ENCODE measurements around the gene HOXC10.

HOXC10 gene

GRCh38 chr12:54017027-54017788 is 32.3 kb downstream of the HOXC10 start:
- DNase-seq (ENCODE audit: low spot score), result peak; percentile 81

- peak; percentile 98 for DNase-seq (ENCODE audit: low spot score)
Observed at GRCh38 chr12:54017878-54018467, 33.0 kb downstream of the HOXC10 start.

- DNase-seq (ENCODE audit: low spot score), result no peak
Observed at GRCh38 chr12:54018468-54018984, 33.6 kb downstream of the HOXC10 start.

GRCh38 chr12:54019091-54019811 is 34.3 kb downstream of the HOXC10 start:
- no peak for DNase-seq (ENCODE audit: low spot score)

GRCh38 chr12:54019924-54020590 is 35.1 kb downstream of the HOXC10 start:
- DNase-seq (ENCODE audit: low spot score), result no peak

GRCh38 chr12:54020591-54021405 is 35.9 kb downstream of the HOXC10 start:
- no peak for DNase-seq (ENCODE audit: low spot score)

- DNase-seq (ENCODE audit: low spot score), result no peak
Observed at GRCh38 chr12:54021432-54022013, 36.6 kb downstream of the HOXC10 start.

- no peak for DNase-seq (ENCODE audit: low spot score)
Observed at GRCh38 chr12:54022960-54023884, 38.3 kb downstream of the HOXC10 start.

- DNase-seq (ENCODE audit: low spot score), result no peak
Observed at GRCh38 chr12:54024127-54024526, 39.2 kb downstream of the HOXC10 start.

GRCh38 chr12:54024581-54025305 is 39.8 kb downstream of the HOXC10 start:
- DNase-seq (ENCODE audit: low spot score), result no peak

- DNase-seq (ENCODE audit: low spot score), result no peak
Observed at GRCh38 chr12:54025499-54026405, 40.8 kb downstream of the HOXC10 start.

- no peak for DNase-seq (ENCODE audit: low spot score)
Observed at GRCh38 chr12:54026640-54027441, 41.9 kb downstream of the HOXC10 start.

- no peak for DNase-seq (ENCODE audit: low spot score)
Observed at GRCh38 chr12:54027442-54027786, 42.5 kb downstream of the HOXC10 start.

GRCh38 chr12:54028314-54029201 is 43.6 kb downstream of the HOXC10 start, which contains the start of gene HOXC6:
HOXC6 (plus strand) TSS chr12:54028440; CDS start chr12:54028522, 82 bp downstream.
- DNase-seq (ENCODE audit: low spot score), result peak; percentile 89

- no peak for DNase-seq (ENCODE audit: low spot score)
Observed at GRCh38 chr12:54029529-54030441, 44.8 kb downstream of the HOXC10 start.

Measured in HuH-7.5 (cell line).